Loucy (cell line): ENCODE measurements around the gene LMF1.

Experiments
- EZH2phosphoT487 ChIP-seq: fragments of 200-600 bp; IDR thresholded peaks from 2 replicates; pipeline ENCODE4 v1.6.1; 2018; ENCODE audit warnings: antibody characterized with exemption, mild to moderate bottlenecking, moderate library complexity, borderline replicate concordance
- TF ChIP-seq, protein P1 (sequence below): fragments of 200-600 bp; sonication (generic); conservative IDR thresholded peaks from 2 replicates; pipeline ENCODE4 v1.5.1; 2014; ENCODE audit warnings: mild to moderate bottlenecking, antibody characterized with exemption, low read length

DNA sequence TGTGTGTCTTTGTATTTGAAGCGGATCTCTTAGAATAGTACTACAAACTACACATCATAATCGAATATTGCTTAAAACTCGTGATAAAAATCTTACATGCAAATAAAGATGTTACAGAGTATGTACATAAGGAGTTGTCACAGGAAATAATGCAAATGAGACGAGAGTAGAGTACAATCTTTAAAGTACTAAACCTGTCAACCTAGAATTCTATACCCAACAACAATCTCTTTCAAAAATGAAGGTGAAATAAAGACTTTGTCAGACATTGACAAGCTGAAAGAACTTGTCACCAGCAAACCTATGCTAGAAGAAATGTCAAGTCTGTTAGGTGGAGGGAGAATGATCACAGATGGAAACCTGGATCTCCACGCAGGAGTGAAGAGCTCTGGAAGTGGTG is 86.6 kb downstream of the LMF1 start:
- TF ChIP-seq, protein P1, sequence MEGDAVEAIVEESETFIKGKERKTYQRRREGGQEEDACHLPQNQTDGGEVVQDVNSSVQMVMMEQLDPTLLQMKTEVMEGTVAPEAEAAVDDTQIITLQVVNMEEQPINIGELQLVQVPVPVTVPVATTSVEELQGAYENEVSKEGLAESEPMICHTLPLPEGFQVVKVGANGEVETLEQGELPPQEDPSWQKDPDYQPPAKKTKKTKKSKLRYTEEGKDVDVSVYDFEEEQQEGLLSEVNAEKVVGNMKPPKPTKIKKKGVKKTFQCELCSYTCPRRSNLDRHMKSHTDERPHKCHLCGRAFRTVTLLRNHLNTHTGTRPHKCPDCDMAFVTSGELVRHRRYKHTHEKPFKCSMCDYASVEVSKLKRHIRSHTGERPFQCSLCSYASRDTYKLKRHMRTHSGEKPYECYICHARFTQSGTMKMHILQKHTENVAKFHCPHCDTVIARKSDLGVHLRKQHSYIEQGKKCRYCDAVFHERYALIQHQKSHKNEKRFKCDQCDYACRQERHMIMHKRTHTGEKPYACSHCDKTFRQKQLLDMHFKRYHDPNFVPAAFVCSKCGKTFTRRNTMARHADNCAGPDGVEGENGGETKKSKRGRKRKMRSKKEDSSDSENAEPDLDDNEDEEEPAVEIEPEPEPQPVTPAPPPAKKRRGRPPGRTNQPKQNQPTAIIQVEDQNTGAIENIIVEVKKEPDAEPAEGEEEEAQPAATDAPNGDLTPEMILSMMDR: no peak
- TF ChIP-seq EZH2phosphoT487: no peak
